T-cell (primary cell): ENCODE measurements around the gene HS6ST1. TPM values are rescaled to one million over a fixed set of nuclear protein-coding genes. Genes with fewer than 3 reads are reported as not detected.

Source experiments
- ATAC-seq, 4 experiments: fragments of 200-7000 bp in 3 of 4; fragments of 150-1000 bp in 1 of 4; cut with Tn5 transposase; replicated peaks in 1 of 4; 1 replicate in 3 of 4; 2 replicates in 1 of 4; pipeline ENCODE4 v1.10.0; 2021; ENCODE audit warnings: moderate library complexity in 3 of 4, mild to moderate bottlenecking in 2 of 4, moderate number of reproducible peaks in 1 of 4
- CTCF ChIA-PET, 2 donors: fragments of 300-600 bp; sonication (Branson Sonifier 250); formaldehyde crosslinking; loops; one replicate each; lab custom pipeline; 2022; ENCODE audit warnings: antibody characterized with exemption in 2 of 2; lab: Charles Lee
- POLR2A ChIA-PET, 2 donors: fragments of 300-600 bp; sonication (Branson Sonifier 250); formaldehyde crosslinking; loops; one replicate each; lab custom pipeline; 2022; ENCODE audit warnings: antibody characterized with exemption in 2 of 2; lab: Charles Lee
- DNase-seq, 35 experiments: peaks; one replicate each; pipeline versions ENCODE4 v3.0.0 to v3.0.0-alpha.2; 2013 to 2023
- H3K27ac ChIP-seq: one replicate; pipeline ENCODE4 v1.5.1; 2013; ENCODE audit warnings: low read length
- H3K27me3 ChIP-seq, 2 experiments: replicated peaks in 1 of 2; 1 replicate in 1 of 2; 2 replicates in 1 of 2; pipeline versions ENCODE4 v1.6.1 to v1.7.0; 2013; ENCODE audit warnings: low read length in 1 of 2, mixed read lengths in 1 of 2; ENCODE audit not compliant: control insufficient read depth in 2 of 2, insufficient read depth in 2 of 2; ENCODE audit errors: extremely low read depth in 1 of 2
- H3K36me3 ChIP-seq, 2 donors: 1 replicate in 1 of 2; 2 replicates in 1 of 2; pipeline versions ENCODE4 v1.6.1 to v1.7.0; 2013; ENCODE audit warnings: low read length in 1 of 2; ENCODE audit not compliant: control insufficient read depth in 2 of 2, insufficient read depth in 1 of 2; ENCODE audit errors: extremely low read depth in 1 of 2
- H3K4me1 ChIP-seq, 2 experiments: 1 replicate in 1 of 2; 2 replicates in 1 of 2; pipeline versions ENCODE4 v1.6.1 to v1.7.0; 2013; ENCODE audit warnings: low read length in 2 of 2, mixed read lengths in 1 of 2; ENCODE audit not compliant: insufficient read depth in 2 of 2, control insufficient read depth in 1 of 2; ENCODE audit errors: extremely low read depth in 1 of 2
- H3K4me3 ChIP-seq, 2 donors: 1 replicate in 1 of 2; 2 replicates in 1 of 2; pipeline versions ENCODE4 v1.5.1 to v1.7.0; 2013; ENCODE audit warnings: mild to moderate bottlenecking in 2 of 2, low read length in 1 of 2, moderate library complexity in 1 of 2; ENCODE audit not compliant: control insufficient read depth in 1 of 2; ENCODE audit errors: extremely low read depth in 1 of 2
- H3K9me3 ChIP-seq: 2 replicates; pipeline ENCODE4 v1.7.0; 2013
- H3K27ac Mint-ChIP-seq, 2 donors: one replicate each; pipeline ENCODE4 v1.8.0; 2020 to 2021; ENCODE audit warnings: mild to moderate bottlenecking in 2 of 2, mixed read lengths in 2 of 2
- H3K27me3 Mint-ChIP-seq, 2 donors: one replicate each; pipeline ENCODE4 v1.8.0; 2021 to 2022; ENCODE audit warnings: mixed read lengths in 2 of 2
- H3K36me3 Mint-ChIP-seq: one replicate; pipeline ENCODE4 v1.8.0; 2021; ENCODE audit warnings: mixed read lengths
- H3K4me1 Mint-ChIP-seq, 3 donors: one replicate each; pipeline ENCODE4 v1.8.0; 2020 to 2022; ENCODE audit warnings: mixed read lengths in 3 of 3, mild to moderate bottlenecking in 1 of 3
- H3K4me3 Mint-ChIP-seq, 3 donors: one replicate each; pipeline ENCODE4 v1.8.0; 2020 to 2022; ENCODE audit warnings: mild to moderate bottlenecking in 3 of 3, mixed read lengths in 3 of 3, moderate library complexity in 3 of 3
- H3K9me3 Mint-ChIP-seq, 3 donors: one replicate each; pipeline ENCODE4 v1.8.0; 2020 to 2022; ENCODE audit warnings: mixed read lengths in 3 of 3
- WGBS: methylation state at CpG from one replicate; pipeline ENCODE4 v1.1.5; 2013; ENCODE audit warnings: missing lambda C conversion rate; ENCODE audit not compliant: insufficient coverage; 5-methylcytosine and 5-hydroxymethylcytosine counted together
- total RNA-seq, 35 experiments: library from RNA in 6 of 35; stranded (reverse) in 6 of 35; fragments of 120-200 nt in 1 of 35; gene quantifications; one replicate each; pipeline versions ENCODE4 v1.2.1 to v1.2.4 and lab custom pipeline; 2013 to 2026

HS6ST1 gene
- total RNA-seq, 5 donors from 2014 or later (not counting 1 experiment from before 2014, with no cell fraction given): 7.6 to 15.6 (median 15.4) TPM

GRCh38 chr2:128300151-128301020 lies 18.3 kb downstream of the HS6ST1 start:
- Mint-ChIP-seq H3K27ac (no peak overlapping the region), H3K4me3 (no peak overlapping the region), H3K9me3 (no peaks in the 10 kb centered on the region), H3K36me3 (peaks cover 8% of the 10 kb centered on the region), H3K27me3 (no peaks in the 10 kb centered on the region), H3K4me1 (peaks cover 13 to 18% (median 17%) of the 10 kb centered on the region in 3 donors)
- H3K27ac ChIP-seq: no peak overlapping the region
- ChIA-PET CTCF (no interaction called here), POLR2A (no interaction called here)
- H3K9me3 ChIP-seq: no peaks in the 10 kb centered on the region
- no peaks in the 10 kb centered on the region for H3K36me3 ChIP-seq
- H3K27me3 ChIP-seq: no peaks in the 10 kb centered on the region
- H3K4me1 ChIP-seq: no peaks in the 10 kb centered on the region
- WGBS: 95% methylated on average over 15 of the region's 23 CpGs
- H3K4me3 ChIP-seq: no peak overlapping the region
- DNase-seq: no peak
- ATAC-seq: no peak

- no peak overlapping the region for H3K27ac ChIP-seq
- no peak overlapping the region for H3K27ac Mint-ChIP-seq
- whole genome bisulfite sequencing: 97% methylated on average over 10 of the region's 11 CpGs
- H3K27me3 ChIP-seq: no peaks in the 10 kb centered on the region
- no peak for DNase-seq
- ATAC-seq: no peak
- H3K36me3 ChIP-seq: no peaks in the 10 kb centered on the region
- no peak overlapping the region for H3K4me3 ChIP-seq
- H3K9me3 ChIP-seq: no peaks in the 10 kb centered on the region
- H3K4me1 ChIP-seq: no peaks in the 10 kb centered on the region
- ChIA-PET POLR2A (no interaction called here), CTCF (no interaction called here)
- no peaks in the 10 kb centered on the region for H3K9me3 Mint-ChIP-seq
- no peaks in the 10 kb centered on the region for H3K27me3 Mint-ChIP-seq
- H3K4me1 Mint-ChIP-seq: peaks cover 16 to 22% (median 20%) of the 10 kb centered on the region in 3 donors
- peaks cover 8% of the 10 kb centered on the region for H3K36me3 Mint-ChIP-seq
- no peak overlapping the region for H3K4me3 Mint-ChIP-seq
These were observed 19.0 kb downstream of the HS6ST1 start for GRCh38 chr2:128299628-128300027.

GRCh38 chr2:128298846-128299507 lies 19.7 kb downstream of the HS6ST1 start:
- no peak overlapping the region for H3K27ac ChIP-seq
- H3K27me3 ChIP-seq: no peaks in the 10 kb centered on the region
- no peaks in the 10 kb centered on the region for H3K36me3 ChIP-seq
- H3K4me3 ChIP-seq: no peak overlapping the region
- CTCF ChIA-PET: no interaction called here
- Mint-ChIP-seq H3K27ac (no peak overlapping the region), H3K27me3 (no peaks in the 10 kb centered on the region), H3K36me3 (peaks cover 8% of the 10 kb centered on the region), H3K4me1 (peaks cover 16 to 22% (median 20%) of the 10 kb centered on the region in 3 donors), H3K9me3 (no peaks in the 10 kb centered on the region), H3K4me3 (no peak overlapping the region)
- H3K4me1 ChIP-seq: no peaks in the 10 kb centered on the region
- POLR2A ChIA-PET: no interaction called here
- 90% methylated on average over 12 of the region's 16 CpGs for WGBS
- no peaks in the 10 kb centered on the region for H3K9me3 ChIP-seq
- ATAC-seq: no peak
- DNase-seq: no peak

GRCh38 chr2:128298286-128298685 lies 20.4 kb downstream of the HS6ST1 start:
- H3K4me3 ChIP-seq: no peak overlapping the region
- Mint-ChIP-seq H3K4me3 (no peak overlapping the region), H3K36me3 (peaks cover 8% of the 10 kb centered on the region), H3K27me3 (no peaks in the 10 kb centered on the region), H3K4me1 (peaks cover 16 to 22% (median 18%) of the 10 kb centered on the region in 3 donors), H3K27ac (no peak overlapping the region), H3K9me3 (no peaks in the 10 kb centered on the region)
- ChIA-PET POLR2A (no interaction called here), CTCF (no interaction called here)
- WGBS: no CpG with 5 or more reads among the region's 7 CpGs
- no peaks in the 10 kb centered on the region for H3K27me3 ChIP-seq
- DNase-seq (no peak), ATAC-seq (no peak)
- H3K27ac ChIP-seq: no peak overlapping the region
- no peaks in the 10 kb centered on the region for H3K4me1 ChIP-seq
- H3K36me3 ChIP-seq: no peaks in the 10 kb centered on the region
- H3K9me3 ChIP-seq: no peaks in the 10 kb centered on the region

- no peak overlapping the region for H3K4me3 Mint-ChIP-seq
- Histone ChIP-seq H3K36me3 (peaks cover 0 to 3% of the 10 kb centered on the region in 2 donors), H3K27me3 (no peaks in the 10 kb centered on the region), H3K27ac (no peak overlapping the region), H3K4me1 (peaks cover 0 to 4% of the 10 kb centered on the region in 2 experiments), H3K9me3 (no peaks in the 10 kb centered on the region), H3K4me3 (no peak overlapping the region)
- H3K36me3 Mint-ChIP-seq: peaks cover 4% of the 10 kb centered on the region
- ChIA-PET CTCF (no interaction called here), POLR2A (no interaction called here)
- H3K27ac Mint-ChIP-seq: no peak overlapping the region
- H3K9me3 Mint-ChIP-seq: no peaks in the 10 kb centered on the region
- H3K27me3 Mint-ChIP-seq: no peaks in the 10 kb centered on the region
- 79% methylated on average over 3 of the region's 8 CpGs for WGBS
- no peak for DNase-seq
- H3K4me1 Mint-ChIP-seq: peaks cover 15 to 17% (median 16%) of the 10 kb centered on the region in 3 donors
- no peak for ATAC-seq
These were observed 24.7 kb downstream of the HS6ST1 start for GRCh38 chr2:128293870-128294455.

- ATAC-seq (no peak), DNase-seq (no peak)
- no peak overlapping the region for H3K4me3 Mint-ChIP-seq
- H3K4me1 Mint-ChIP-seq: peaks cover 12 to 18% (median 17%) of the 10 kb centered on the region in 3 donors
- Histone ChIP-seq H3K27me3 (no peaks in the 10 kb centered on the region), H3K4me3 (no peak overlapping the region), H3K36me3 (peaks cover 0 to 3% of the 10 kb centered on the region in 2 donors), H3K4me1 (peaks cover 0 to 4% of the 10 kb centered on the region in 2 experiments), H3K9me3 (no peaks in the 10 kb centered on the region), H3K27ac (no peak overlapping the region)
- H3K36me3 Mint-ChIP-seq: peaks cover 2% of the 10 kb centered on the region
- H3K9me3 Mint-ChIP-seq: no peaks in the 10 kb centered on the region
- CTCF ChIA-PET: no interaction called here
- no peaks in the 10 kb centered on the region for H3K27me3 Mint-ChIP-seq
- 83% methylated on average over 5 of the region's 8 CpGs for WGBS
- POLR2A ChIA-PET: no interaction called here
- no peak overlapping the region for H3K27ac Mint-ChIP-seq
These were observed 25.3 kb downstream of the HS6ST1 start for GRCh38 chr2:128293426-128293755.
